ENCODE measurements around the gene SPINK8.

- no peak for TF ChIP-seq POLR2AphosphoS5 (IDR thresholded peaks at IDR 0.05)
- TF ChIP-seq POLR2A (IDR thresholded peaks at IDR 0.05), result no peak
- TF ChIP-seq CTCF (IDR thresholded peaks at IDR 0.05), result no peak
- no peak for TF ChIP-seq EP300 (IDR thresholded peaks at IDR 0.05)
Observed at GRCh38 chr3:48364840-48365239, 31.4 kb upstream of the SPINK8 start.

Measured in upper lobe of left lung (tissue), 4 donors.